Measurements from ENCODE around the gene AUTS2.

- TF ChIP-seq, protein P1, sequence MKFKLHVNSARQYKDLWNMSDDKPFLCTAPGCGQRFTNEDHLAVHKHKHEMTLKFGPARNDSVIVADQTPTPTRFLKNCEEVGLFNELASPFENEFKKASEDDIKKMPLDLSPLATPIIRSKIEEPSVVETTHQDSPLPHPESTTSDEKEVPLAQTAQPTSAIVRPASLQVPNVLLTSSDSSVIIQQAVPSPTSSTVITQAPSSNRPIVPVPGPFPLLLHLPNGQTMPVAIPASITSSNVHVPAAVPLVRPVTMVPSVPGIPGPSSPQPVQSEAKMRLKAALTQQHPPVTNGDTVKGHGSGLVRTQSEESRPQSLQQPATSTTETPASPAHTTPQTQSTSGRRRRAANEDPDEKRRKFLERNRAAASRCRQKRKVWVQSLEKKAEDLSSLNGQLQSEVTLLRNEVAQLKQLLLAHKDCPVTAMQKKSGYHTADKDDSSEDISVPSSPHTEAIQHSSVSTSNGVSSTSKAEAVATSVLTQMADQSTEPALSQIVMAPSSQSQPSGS (tag by site-specific recombination; IDR thresholded peaks at IDR 0.05; ENCODE audit: low read depth): no peak
- TF ChIP-seq ZNF501 (tag by site-specific recombination; IDR thresholded peaks at IDR 0.05): no peak
- TF ChIP-seq ZNF777 (tag by site-specific recombination; IDR thresholded peaks at IDR 0.05; ENCODE audit: borderline replicate concordance): no peak
- no peak for TF ChIP-seq ZSCAN30 (tag by site-specific recombination; IDR thresholded peaks at IDR 0.05)
- TF ChIP-seq, protein P2, sequence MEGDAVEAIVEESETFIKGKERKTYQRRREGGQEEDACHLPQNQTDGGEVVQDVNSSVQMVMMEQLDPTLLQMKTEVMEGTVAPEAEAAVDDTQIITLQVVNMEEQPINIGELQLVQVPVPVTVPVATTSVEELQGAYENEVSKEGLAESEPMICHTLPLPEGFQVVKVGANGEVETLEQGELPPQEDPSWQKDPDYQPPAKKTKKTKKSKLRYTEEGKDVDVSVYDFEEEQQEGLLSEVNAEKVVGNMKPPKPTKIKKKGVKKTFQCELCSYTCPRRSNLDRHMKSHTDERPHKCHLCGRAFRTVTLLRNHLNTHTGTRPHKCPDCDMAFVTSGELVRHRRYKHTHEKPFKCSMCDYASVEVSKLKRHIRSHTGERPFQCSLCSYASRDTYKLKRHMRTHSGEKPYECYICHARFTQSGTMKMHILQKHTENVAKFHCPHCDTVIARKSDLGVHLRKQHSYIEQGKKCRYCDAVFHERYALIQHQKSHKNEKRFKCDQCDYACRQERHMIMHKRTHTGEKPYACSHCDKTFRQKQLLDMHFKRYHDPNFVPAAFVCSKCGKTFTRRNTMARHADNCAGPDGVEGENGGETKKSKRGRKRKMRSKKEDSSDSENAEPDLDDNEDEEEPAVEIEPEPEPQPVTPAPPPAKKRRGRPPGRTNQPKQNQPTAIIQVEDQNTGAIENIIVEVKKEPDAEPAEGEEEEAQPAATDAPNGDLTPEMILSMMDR (tag by site-specific recombination; IDR thresholded peaks at IDR 0.05): no peak
- no peak for TF ChIP-seq ZNF221 (tag by site-specific recombination; IDR thresholded peaks at IDR 0.05; ENCODE audit: borderline replicate concordance)
- no peak for TF ChIP-seq ZNF248 (tag by site-specific recombination; IDR thresholded peaks at IDR 0.05)
- no peak for TF ChIP-seq ZNF239 (tag by site-specific recombination; IDR thresholded peaks at IDR 0.05)
- TF ChIP-seq ZNF747 (tag by site-specific recombination; IDR thresholded peaks at IDR 0.05): no peak
- no peak for TF ChIP-seq ZNF423 (tag by site-specific recombination; IDR thresholded peaks at IDR 0.05)
- TF ChIP-seq ZNF473 (tag by site-specific recombination; IDR thresholded peaks at IDR 0.05): no peak
- no peak for TF ChIP-seq ZNF664 (tag by site-specific recombination; IDR thresholded peaks at IDR 0.05)
- no peak for TF ChIP-seq ZNF521 (tag by site-specific recombination; IDR thresholded peaks at IDR 0.05)
- TF ChIP-seq ZNF76 (tag by site-specific recombination; IDR thresholded peaks at IDR 0.05; ENCODE audit: borderline replicate concordance, low read depth): no peak
These were observed 437.7 kb downstream of the AUTS2 start for GRCh38 chr7:70035955-70036354.
